CD4-positive, alpha-beta T cell treated with Interleukin-15 for 4 hours (primary cell): ENCODE measurements around the gene SUGCT.
"Not testable (repeated sequence)": the region's sequence is repeated elsewhere in the genome, so short reads cannot be mapped to it uniquely, and the experiment has no call there.

ENCODE experiments used
- DNase-seq: peaks from one replicate; pipeline ENCODE4 v3.0.0-alpha.2; 2020; ENCODE audit warnings: low spot score

Gene SUGCT

GRCh38 chr7:40134428-40135316, at the start of gene SUGCT, which contains the start of gene MPLKIP:
Gene SUGCT (plus strand): TSS chr7:40135005.
Gene MPLKIP (minus strand): TSS chr7:40134622. CDS start chr7:40134567, 55 bp downstream.
- DNase-seq: peak; percentile 88

- no peak for DNase-seq
Observed at GRCh38 chr7:40092182-40092581, 42.6 kb upstream of the SUGCT start.

DNA sequence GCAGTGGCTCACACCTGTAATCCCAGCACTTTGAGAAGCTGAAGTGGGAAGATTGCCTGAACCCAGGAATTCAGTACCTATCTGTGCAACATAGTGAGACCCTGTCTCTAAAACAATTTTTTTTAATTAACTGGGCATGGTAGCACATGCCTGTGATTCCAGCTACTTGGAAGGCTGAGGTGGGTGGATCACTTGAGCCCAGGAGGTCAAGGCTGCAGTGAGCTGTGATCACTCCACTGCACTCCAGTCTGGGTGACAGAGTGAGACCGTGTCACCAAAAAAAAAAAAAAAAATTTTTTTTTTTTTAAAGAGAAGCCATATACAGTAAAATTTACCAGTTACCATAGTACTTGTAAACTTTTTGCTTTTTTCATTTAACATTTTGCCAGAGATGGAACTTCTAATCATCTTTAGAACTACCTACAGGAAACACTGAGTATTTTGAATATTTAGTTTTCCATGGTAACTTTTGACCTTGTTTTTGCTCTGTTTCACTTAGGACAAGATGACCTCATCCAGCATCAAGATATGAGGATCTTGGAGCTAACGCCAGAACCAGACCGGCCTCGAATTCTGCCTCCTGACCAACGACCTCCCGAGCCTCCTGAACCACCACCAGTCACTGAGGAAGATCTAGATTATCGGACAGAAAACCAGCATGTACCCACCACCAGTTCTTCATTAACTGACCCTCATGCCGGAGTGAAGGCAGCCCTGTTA, 41.0 kb upstream of the SUGCT start:
- DNase-seq: no peak

GRCh38 chr7:40095230-40095629, 39.6 kb upstream of the SUGCT start:
- no peak for DNase-seq

- DNase-seq: no peak
Observed at GRCh38 chr7:40095695-40096327, 39.0 kb upstream of the SUGCT start.

DNA sequence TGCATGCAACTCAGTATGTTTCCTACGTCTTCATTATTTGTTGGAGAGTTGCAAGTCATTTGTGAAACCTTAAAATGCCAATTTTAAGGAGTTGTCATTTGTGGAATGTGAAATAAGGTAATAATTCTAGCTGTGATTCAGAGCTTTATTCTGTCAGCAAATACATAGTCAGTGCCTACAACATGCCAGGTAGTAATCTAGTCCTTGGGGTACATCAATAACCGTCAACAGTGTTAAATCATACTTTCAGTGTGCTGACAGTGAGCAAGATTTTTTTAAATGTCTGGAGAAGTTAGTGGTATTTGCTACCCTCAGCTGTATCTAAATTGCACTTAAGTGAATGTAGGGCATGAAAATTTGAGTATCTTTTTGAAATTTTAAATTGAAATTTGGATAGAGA, 37.1 kb upstream of the SUGCT start:
- no peak for DNase-seq

GRCh38 chr7:40098810-40099209, 36.0 kb upstream of the SUGCT start:
- no peak for DNase-seq

DNA sequence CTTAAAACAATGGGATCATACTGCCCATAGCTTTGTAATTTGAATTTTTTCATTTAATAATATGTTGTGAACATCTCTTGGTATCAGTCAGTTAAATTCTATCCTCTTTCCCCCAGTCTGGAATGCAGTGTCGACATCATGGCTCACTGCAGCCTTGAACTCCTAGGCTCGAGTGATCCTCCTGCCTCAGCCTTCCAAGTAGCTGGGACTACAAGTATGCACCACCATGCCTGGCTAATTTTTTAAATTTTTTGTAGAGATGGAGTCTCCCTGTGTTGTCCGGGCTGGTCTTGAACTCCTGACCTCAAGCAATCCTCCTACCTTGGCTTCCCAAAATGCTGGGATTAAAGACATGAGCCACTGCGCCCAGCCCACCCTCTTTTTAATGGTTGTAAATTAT, 35.0 kb upstream of the SUGCT start:
- DNase-seq: no peak

DNA sequence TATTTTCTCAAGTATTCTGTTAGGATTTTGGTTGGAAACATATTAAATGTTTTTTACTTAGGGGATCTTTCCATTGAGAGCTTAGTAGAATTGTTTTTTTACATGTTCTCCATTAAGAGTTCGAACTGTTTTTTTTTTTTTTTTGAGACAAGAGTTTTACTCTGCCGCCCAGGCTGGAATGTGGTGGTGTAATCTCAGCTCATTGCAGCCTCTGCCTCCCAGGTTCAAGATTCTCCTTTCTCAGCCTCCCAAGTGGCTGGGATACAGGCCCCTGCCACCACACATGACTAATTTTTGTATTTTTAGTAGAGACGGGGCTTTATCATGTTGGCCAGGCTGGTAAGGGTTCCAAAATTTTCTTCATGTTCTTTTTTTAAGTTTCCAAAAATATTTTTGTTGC, 33.6 kb upstream of the SUGCT start:
- DNase-seq: no peak

- no peak for DNase-seq
Observed at GRCh38 chr7:40102897-40103296, 31.9 kb upstream of the SUGCT start.

GRCh38 chr7:40105879-40106473, 28.8 kb upstream of the SUGCT start:
- no peak for DNase-seq

DNA sequence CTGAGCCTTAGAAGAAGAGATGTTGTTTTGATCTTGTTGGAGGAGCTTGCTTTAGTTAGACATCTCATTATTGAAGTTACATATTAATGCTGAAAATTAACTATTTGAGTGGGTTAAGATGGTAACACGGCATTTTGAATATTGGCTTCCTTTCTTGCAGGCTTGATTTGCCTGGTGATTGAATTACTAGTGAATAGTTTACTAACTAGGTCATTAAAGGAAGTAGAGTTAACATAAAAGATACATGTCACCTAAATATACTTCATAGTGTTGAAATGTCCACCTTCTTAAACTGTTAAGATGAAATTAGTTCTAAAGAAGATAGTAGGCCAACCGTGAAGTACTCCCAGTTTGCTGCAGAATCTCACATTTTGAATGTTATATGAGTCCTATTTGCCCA, 18.9 kb upstream of the SUGCT start:
- no peak for DNase-seq

GRCh38 chr7:40117199-40117598, 17.6 kb upstream of the SUGCT start:
- not testable (repeated sequence) for DNase-seq

- DNase-seq: not testable (repeated sequence)
Observed at GRCh38 chr7:40118201-40118600, 16.6 kb upstream of the SUGCT start.

DNA sequence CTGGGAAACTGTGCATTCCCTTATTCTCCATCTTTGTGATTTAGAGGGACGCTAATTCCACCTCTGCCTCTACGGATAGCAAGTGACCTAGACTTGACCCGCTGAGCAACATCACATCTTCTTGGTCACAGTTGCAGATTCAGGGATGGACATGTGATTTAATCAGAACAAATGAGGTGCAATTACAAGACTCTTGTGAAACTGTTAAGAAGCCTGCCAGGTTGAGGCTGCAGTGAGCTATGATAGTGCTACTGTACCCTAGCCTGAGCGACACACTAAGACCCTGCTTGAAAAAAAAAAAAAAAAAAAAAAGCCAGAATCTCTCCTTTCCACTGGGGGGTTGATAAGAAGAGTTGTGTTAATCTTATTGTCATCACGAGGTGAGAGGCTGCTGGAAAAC, 14.8 kb upstream of the SUGCT start:
- no peak for DNase-seq

DNA sequence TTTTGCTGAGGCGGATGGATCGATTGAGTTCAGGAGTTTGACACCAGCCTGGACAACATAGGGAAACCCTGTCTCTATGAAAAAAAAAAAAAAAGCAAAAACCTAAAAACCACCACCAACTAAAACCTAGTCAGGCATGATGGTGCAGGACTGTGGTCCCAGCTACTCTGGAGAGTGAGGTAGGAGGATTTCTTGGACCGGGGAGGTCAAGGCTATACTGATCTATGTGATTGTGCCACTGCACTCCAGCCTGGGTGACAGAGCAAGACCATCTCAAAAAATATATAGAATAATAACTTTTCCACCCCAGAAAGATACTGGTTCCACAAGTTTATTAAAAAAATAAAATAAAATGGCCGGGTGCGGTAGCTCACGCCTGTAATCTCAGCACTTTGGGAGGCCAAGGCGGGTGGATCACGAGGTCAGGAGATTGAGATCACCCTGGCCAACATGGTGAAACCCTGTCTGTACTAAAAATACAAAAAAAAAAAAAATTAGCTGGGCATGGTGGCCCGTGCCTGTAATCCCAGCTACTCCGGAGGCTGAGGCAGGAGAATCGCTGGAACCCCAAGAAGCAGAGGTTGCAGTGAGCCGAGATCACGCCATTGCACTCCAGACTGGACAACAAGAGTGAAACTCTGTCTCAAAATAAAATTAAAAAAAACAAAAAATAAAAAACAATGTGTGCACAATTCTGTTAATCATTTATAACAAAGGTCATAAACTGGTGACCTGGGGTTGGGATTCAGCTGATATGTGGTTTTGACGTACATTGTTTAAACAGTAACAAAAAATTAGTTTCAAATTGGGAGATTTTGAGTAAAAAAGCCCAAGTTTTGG, 12.5 kb upstream of the SUGCT start:
- not testable (repeated sequence) for DNase-seq

DNA sequence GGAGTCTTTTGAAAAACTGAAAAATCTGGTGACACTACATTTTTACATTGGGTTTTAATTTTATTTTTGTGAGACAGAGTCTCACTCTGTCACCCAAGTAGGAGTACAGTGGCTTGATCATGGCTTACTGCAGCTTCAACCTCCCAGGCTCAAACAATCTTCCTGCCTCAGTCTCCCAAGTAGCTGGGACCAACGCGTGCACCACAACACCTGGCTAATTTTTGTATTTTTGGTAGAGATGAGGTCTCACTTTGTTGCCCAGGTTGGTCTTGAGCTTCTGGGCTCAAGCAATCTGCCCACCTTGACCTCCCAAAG, 11.9 kb upstream of the SUGCT start:
- no peak for DNase-seq

GRCh38 chr7:40133561-40134427, 1.0 kb upstream of the SUGCT start:
- peak; percentile 21 for DNase-seq

- DNase-seq: peak; percentile 4
Observed at GRCh38 chr7:40135317-40135610, 459 bp downstream of the SUGCT start.

- DNase-seq: no peak
Observed at GRCh38 chr7:40137563-40137962, 2.8 kb downstream of the SUGCT start.

DNA sequence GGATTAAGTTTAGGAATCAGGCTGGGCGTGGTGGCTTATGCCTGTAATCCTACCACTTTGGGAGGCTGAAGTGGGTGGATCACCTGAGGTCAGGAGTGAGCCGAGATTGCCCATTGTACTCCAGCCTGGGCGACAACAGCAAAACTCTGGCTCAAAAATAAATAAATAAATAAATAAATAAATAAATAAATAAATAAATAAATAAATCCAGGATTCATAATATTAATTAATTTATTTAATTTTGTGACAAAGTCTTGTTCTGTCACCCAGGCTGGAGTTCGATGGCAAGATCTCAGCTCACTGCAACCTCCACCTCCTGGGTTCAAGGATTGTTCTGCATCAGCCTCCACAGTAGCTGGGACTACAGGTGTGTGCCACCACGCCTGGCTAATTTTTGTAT, 4.2 kb downstream of the SUGCT start:
- no peak for DNase-seq
